Lung (tissue), 12 donors: Measurements from ENCODE around the gene IMMP1L. TPM values are rescaled to one million over a fixed set of nuclear protein-coding genes. Genes with fewer than 3 reads are reported as not detected.

Source experiments
- ATAC-seq: fragments of 200-7000 bp; cut with Tn5 transposase; one replicate; pipeline ENCODE4 v1.9.1; 2020; ENCODE audit warnings: moderate number of reproducible peaks; ENCODE audit not compliant: insufficient read depth, low FRiP score
- DNase-seq, 3 donors: peaks; one replicate each; pipeline ENCODE4 v3.0.0-alpha.2; 2013 to 2017
- H3K27ac ChIP-seq, 2 donors: one replicate each; pipeline ENCODE4 v1.5.1; 2013; ENCODE audit warnings: mild to moderate bottlenecking in 2 of 2, moderate library complexity in 2 of 2, control low read depth in 1 of 2, inconsistent platforms in 1 of 2, low read depth in 1 of 2, low read length in 1 of 2
- H3K27me3 ChIP-seq, 3 donors: one replicate each; pipeline ENCODE4 v1.5.1; 2013; ENCODE audit warnings: low read length in 2 of 3; ENCODE audit not compliant: control insufficient read depth in 3 of 3, insufficient read depth in 3 of 3
- H3K36me3 ChIP-seq, 4 donors: one replicate each; pipeline ENCODE4 v1.5.1; 2013; ENCODE audit warnings: low read length in 4 of 4, mild to moderate bottlenecking in 1 of 4, moderate library complexity in 1 of 4; ENCODE audit not compliant: control insufficient read depth in 4 of 4, insufficient read depth in 4 of 4
- H3K4me1 ChIP-seq, 5 donors: one replicate each; pipeline ENCODE4 v1.5.1; 2013; ENCODE audit warnings: low read length in 5 of 5, mild to moderate bottlenecking in 2 of 5, moderate library complexity in 1 of 5; ENCODE audit not compliant: control insufficient read depth in 5 of 5, insufficient read depth in 5 of 5
- H3K4me3 ChIP-seq: one replicate; pipeline ENCODE4 v1.5.1; 2013; ENCODE audit warnings: mild to moderate bottlenecking, control low read depth, moderate library complexity
- H3K9ac ChIP-seq, 2 donors: one replicate each; pipeline ENCODE4 v1.5.1; 2013; ENCODE audit warnings: low read length in 2 of 2, control low read depth in 1 of 2; ENCODE audit not compliant: insufficient read depth in 1 of 2
- H3K9me3 ChIP-seq, 4 donors: one replicate each; pipeline ENCODE4 v1.5.1; 2013; ENCODE audit warnings: low read length in 3 of 4, mild to moderate bottlenecking in 1 of 4, moderate library complexity in 1 of 4; ENCODE audit not compliant: control insufficient read depth in 4 of 4, insufficient read depth in 3 of 4
- CTCF ChIP-seq: IDR thresholded peaks from 2 replicates; pipeline ENCODE4 v1.5.1; 2012; ENCODE audit warnings: mild to moderate bottlenecking; ENCODE audit errors: control extremely low read depth, extremely low read depth
- WGBS, 2 donors: extraction: QIAGEN DNeasy Blood & Tissue Kit; methylation state at CpG; one replicate each; pipeline ENCODE4 v1.1.7; 2013; 5-methylcytosine and 5-hydroxymethylcytosine counted together
- polyA plus RNA-seq, 2 donors: library from polyadenylated mRNA; stranded (reverse); fragments of 200-250 nt; gene quantifications; one replicate each; pipeline ENCODE4 v1.2.1, GENCODE V29; 2013
- total RNA-seq, 2 donors: library from RNA; depleted of rRNA in 1 of 2; stranded (reverse); fragments of >200 nt in 1 of 2; gene quantifications; one replicate each; pipeline ENCODE4 v1.2.1, GENCODE V29; 2014 to 2021
- donor health status: control.
- donor health status: control.
- donor health status: Bipolar disorder and iron deficiency.
- donor health status: healthy.
- donor health status: DM: yes; HTN: yes; CAD: no.

IMMP1L gene
- total and polyA plus RNA-seq, 4 donors, result 12.6 to 47.9 (median 19.2) TPM

GRCh38 chr11:31421820-31422219 is 87.6 kb downstream of the IMMP1L start:
- WGBS, 2 donors, result 81 to 87% methylated on average over 2 of the region's 2 CpGs
- no peak for ATAC-seq

GRCh38 chr11:31419669-31420068 is 89.8 kb downstream of the IMMP1L start:
- Histone ChIP-seq H3K9me3 (no peaks in the 10 kb centered on the region), H3K9ac (no peak overlapping the region), H3K4me3 (no peak overlapping the region), H3K36me3 (peaks cover 0 to 5% (median 1%) of the 10 kb centered on the region in 4 donors), H3K27me3 (no peaks in the 10 kb centered on the region), H3K4me1 (no peaks in the 10 kb centered on the region), H3K27ac (no peak overlapping the region)
- no peak for TF ChIP-seq CTCF
- WGBS, 2 donors, result 77 to 80% methylated on average over 1 of the region's 1 CpG
- DNase-seq, result no peak
- ATAC-seq, result no peak

More at GRCh38 chr11:31421820-31422219, 87.6 kb downstream of the IMMP1L start:
- no peak for TF ChIP-seq CTCF
- H3K9ac ChIP-seq, result no peak overlapping the region
- H3K4me3 ChIP-seq, result no peak overlapping the region
- peaks cover 0 to 1% (median 0%) of the 10 kb centered on the region in 4 donors for H3K36me3 ChIP-seq
- H3K9me3 ChIP-seq, result no peaks in the 10 kb centered on the region
- no peaks in the 10 kb centered on the region for H3K27me3 ChIP-seq
- H3K4me1 ChIP-seq, result no peaks in the 10 kb centered on the region
- no peak for DNase-seq
- no peak overlapping the region for H3K27ac ChIP-seq

GRCh38 chr11:31419138-31419537 is 90.3 kb downstream of the IMMP1L start:
- no peaks in the 10 kb centered on the region for H3K9me3 ChIP-seq
- no peak overlapping the region for H3K27ac ChIP-seq
- H3K9ac ChIP-seq, result no peak overlapping the region
- DNase-seq, result no peak
- no peaks in the 10 kb centered on the region for H3K4me1 ChIP-seq
- WGBS, 2 donors, result 92 to 93% methylated on average over 3 of the region's 3 CpGs
- no peak for ATAC-seq
- no peak for TF ChIP-seq CTCF
- peaks cover 0 to 6% (median 1%) of the 10 kb centered on the region in 4 donors for H3K36me3 ChIP-seq
- H3K4me3 ChIP-seq, result no peak overlapping the region
- no peaks in the 10 kb centered on the region for H3K27me3 ChIP-seq

- H3K27ac ChIP-seq, result no peak overlapping the region
- WGBS, 2 donors, result 90 to 98% methylated on average over 2 of the region's 2 CpGs
- ATAC-seq, result no peak
Observed at GRCh38 chr11:31417816-31418215, 91.6 kb downstream of the IMMP1L start.

More at GRCh38 chr11:31417816-31418215, 91.6 kb downstream of the IMMP1L start:
- Histone ChIP-seq H3K36me3 (peaks cover 0 to 6% (median 1%) of the 10 kb centered on the region in 4 donors), H3K4me1 (no peaks in the 10 kb centered on the region), H3K9ac (no peak overlapping the region), H3K9me3 (no peaks in the 10 kb centered on the region), H3K4me3 (no peak overlapping the region), H3K27me3 (no peaks in the 10 kb centered on the region)
- no peak for TF ChIP-seq CTCF
- DNase-seq, result no peak
